ENCODE data around the gene PARP3.

- TF ChIP-seq CTCF (IDR thresholded peaks at IDR 0.05; ENCODE audit: borderline replicate concordance, extremely low read depth, low read length, poor library complexity, severe bottlenecking) (no peak), EZH2 (IDR thresholded peaks at IDR 0.05; ENCODE audit: borderline replicate concordance, low read depth, low read length, severe bottlenecking) (no peak)
Measured at GRCh38 chr3:51955175-51955892, 13.2 kb downstream of the PARP3 start, which contains the start of gene GPR62.
